HepG2 (cell line): ENCODE data around the gene BCORL1. TPM values are rescaled to one million over a fixed set of nuclear protein-coding genes. Genes with fewer than 3 reads are reported as not detected.
A peak's percentile ranks its signal among the peaks of the same experiment; 100 is the strongest.

Experiments
- ELF1 ChIP-seq: sonication (generic); formaldehyde crosslinking; IDR thresholded peaks from 2 replicates; pipeline ENCODE4 v1.4.0; 2020; ENCODE audit warnings: missing genetic modification reagents
- ETV5 ChIP-seq: IDR thresholded peaks from 2 replicates; pipeline ENCODE4 v1.6.1; 2018; ENCODE audit warnings: missing biosample characterization, missing genetic modification reagents, inconsistent platforms, borderline replicate concordance
- EZH2 ChIP-seq: conservative IDR thresholded peaks from 2 replicates; pipeline ENCODE4 v1.6.1; 2012; ENCODE audit warnings: mild to moderate bottlenecking, low read depth, low read length, moderate library complexity
- KAT8 ChIP-seq: IDR thresholded peaks from 2 replicates; pipeline ENCODE4 v1.6.1; 2016; ENCODE audit warnings: missing genetic modification reagents, missing compliant biosample characterization
- NR2F6 ChIP-seq, 2 experiments: IDR thresholded peaks; 2 replicates each; pipeline ENCODE4 v1.6.1; 2016; ENCODE audit warnings: antibody characterized with exemption in 1 of 2, mild to moderate bottlenecking in 1 of 2
- PITX1 ChIP-seq: sonication (generic); formaldehyde crosslinking; IDR thresholded peaks from 2 replicates; pipeline ENCODE4 v1.5.1; 2020; ENCODE audit warnings: mild to moderate bottlenecking, missing genetic modification reagents
- POLR2A ChIP-seq, 2 experiments: IDR thresholded peaks; 2 replicates each; pipeline ENCODE4 v1.6.1; 2011; ENCODE audit warnings: low read depth in 2 of 2, low read length in 2 of 2, mild to moderate bottlenecking in 1 of 2, moderate library complexity in 1 of 2; ENCODE audit not compliant: insufficient read depth in 1 of 2
- POLR2AphosphoS5 ChIP-seq: IDR thresholded peaks from 2 replicates; pipeline ENCODE4 v1.6.1; 2012; ENCODE audit warnings: low read depth, low read length
- SALL1 ChIP-seq: sonication (generic); formaldehyde crosslinking; IDR thresholded peaks from 2 replicates; pipeline ENCODE4 v1.8.0; 2022; ENCODE audit warnings: mild to moderate bottlenecking, missing genetic modification reagents
- SIX4 ChIP-seq: sonication (generic); formaldehyde crosslinking; IDR thresholded peaks from 2 replicates; pipeline ENCODE4 v1.4.0; 2020; ENCODE audit warnings: missing genetic modification reagents
- SP1 ChIP-seq, 2 experiments: fragments of 450-650 bp in 1 of 2; sonication (generic) in 1 of 2; formaldehyde crosslinking in 1 of 2; IDR thresholded peaks; 2 replicates each; pipeline versions ENCODE4 v1.4.0 to v1.6.1; 2016 to 2020; ENCODE audit warnings: missing genetic modification reagents in 1 of 2
- TEAD3 ChIP-seq: optimal IDR thresholded peaks from 2 replicates; pipeline ENCODE3; 2016; ENCODE audit warnings: borderline replicate concordance
- ZFX ChIP-seq: sonication (generic); formaldehyde crosslinking; IDR thresholded peaks from 2 replicates; pipeline ENCODE4 v1.4.0; 2020; ENCODE audit warnings: mild to moderate bottlenecking, low read depth, missing genetic modification reagents, moderate library complexity
- ZFY ChIP-seq: sonication (generic); formaldehyde crosslinking; IDR thresholded peaks from 2 replicates; pipeline ENCODE4 v1.4.0; 2020; ENCODE audit warnings: missing genetic modification reagents
- ZMYM4 ChIP-seq: sonication (generic); formaldehyde crosslinking; IDR thresholded peaks from 2 replicates; pipeline ENCODE4 v1.8.1; 2023; ENCODE audit warnings: mild to moderate bottlenecking, missing genetic modification reagents
- ZNF543 ChIP-seq: sonication (generic); formaldehyde crosslinking; IDR thresholded peaks from 2 replicates; pipeline ENCODE4 v1.4.0; 2020; ENCODE audit warnings: mild to moderate bottlenecking, missing genetic modification reagents
- ZNF546 ChIP-seq: sonication (generic); formaldehyde crosslinking; conservative IDR thresholded peaks from 2 replicates; pipeline ENCODE4 v1.8.1; 2023; ENCODE audit warnings: mild to moderate bottlenecking, missing genetic modification reagents
- polyA plus RNA-seq, 8 experiments: library from polyadenylated mRNA; depleted of rRNA in 3 of 8; stranded (reverse) in 7 of 8; unstranded in 1 of 8; fragments of >200 nt; fragmentation: Illumina TruSeq in 4 of 8; extraction: Trizol in 4 of 8; gene quantifications; 2 replicates each; pipeline versions ENCODE4 v1.2.1 to v1.2.3, GENCODE V29; 2011 to 2016; ENCODE audit warnings: low read depth in 4 of 8, missing spikeins in 1 of 8, mixed read lengths in 1 of 8; ENCODE audit not compliant: insufficient read depth in 1 of 8
- total RNA-seq, 5 experiments: library from RNA; depleted of rRNA; stranded (reverse); fragments of >200 nt; fragmentation: Illumina TruSeq; extraction: Trizol; gene quantifications; 2 replicates each; pipeline ENCODE4 v1.2.3, GENCODE V29; 2016; ENCODE audit warnings: low read depth in 1 of 5
- TF ChIP-seq, protein P1 (sequence below): sonication (generic); formaldehyde crosslinking; IDR thresholded peaks from 2 replicates; pipeline ENCODE4 v1.5.0; 2020; ENCODE audit warnings: mild to moderate bottlenecking, missing genetic modification reagents, borderline replicate concordance
- TF ChIP-seq, protein P2 (sequence below): IDR thresholded peaks from 2 replicates; pipeline ENCODE4 v1.6.1; 2018; ENCODE audit warnings: missing genetic modification reagents
- TF ChIP-seq, protein P3 (sequence below): sonication (generic); formaldehyde crosslinking; conservative IDR thresholded peaks from 2 replicates; pipeline ENCODE4 v1.8.1; 2023; ENCODE audit warnings: missing genetic modification reagents
- TF ChIP-seq, protein P4 (sequence below): sonication (generic); formaldehyde crosslinking; IDR thresholded peaks from 2 replicates; pipeline ENCODE4 v1.4.0; 2020; ENCODE audit warnings: mild to moderate bottlenecking, missing genetic modification reagents

The BCORL1 gene
- total and polyA plus RNA-seq, 2 of the 13 experiments (the other 11 are each of a cell fraction or from before 2014, with no cell fraction given) = 0.67 to 1.4 TPM

DNA sequence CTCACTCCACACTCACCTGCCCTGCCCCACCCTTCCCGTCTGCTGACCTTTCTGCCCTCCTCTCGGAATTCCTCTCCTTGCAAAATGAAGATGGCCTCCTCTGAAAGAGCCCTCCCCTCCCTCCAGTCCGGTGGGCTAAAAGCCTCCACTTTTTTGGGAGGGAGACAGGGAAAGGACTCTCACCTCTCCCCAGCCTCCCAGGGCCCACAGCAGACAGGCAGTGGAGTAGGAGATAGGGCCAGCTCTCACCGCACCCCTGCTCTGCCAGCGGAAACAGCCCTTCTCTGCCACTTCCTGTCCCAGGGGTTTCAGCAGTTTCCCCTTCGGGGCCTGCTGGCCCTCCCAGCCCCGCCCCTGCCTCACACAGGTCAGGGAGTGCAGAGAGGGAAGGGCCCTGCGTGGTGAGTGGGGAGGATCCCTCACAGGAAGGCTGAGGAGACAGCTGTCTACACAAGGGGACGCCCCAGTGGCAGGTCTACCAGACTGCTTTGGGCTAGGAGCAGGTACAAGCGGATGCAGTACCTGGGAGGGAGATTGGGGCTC, 109.6 kb downstream of the BCORL1 start (continued):
- TF ChIP-seq, protein P1, sequence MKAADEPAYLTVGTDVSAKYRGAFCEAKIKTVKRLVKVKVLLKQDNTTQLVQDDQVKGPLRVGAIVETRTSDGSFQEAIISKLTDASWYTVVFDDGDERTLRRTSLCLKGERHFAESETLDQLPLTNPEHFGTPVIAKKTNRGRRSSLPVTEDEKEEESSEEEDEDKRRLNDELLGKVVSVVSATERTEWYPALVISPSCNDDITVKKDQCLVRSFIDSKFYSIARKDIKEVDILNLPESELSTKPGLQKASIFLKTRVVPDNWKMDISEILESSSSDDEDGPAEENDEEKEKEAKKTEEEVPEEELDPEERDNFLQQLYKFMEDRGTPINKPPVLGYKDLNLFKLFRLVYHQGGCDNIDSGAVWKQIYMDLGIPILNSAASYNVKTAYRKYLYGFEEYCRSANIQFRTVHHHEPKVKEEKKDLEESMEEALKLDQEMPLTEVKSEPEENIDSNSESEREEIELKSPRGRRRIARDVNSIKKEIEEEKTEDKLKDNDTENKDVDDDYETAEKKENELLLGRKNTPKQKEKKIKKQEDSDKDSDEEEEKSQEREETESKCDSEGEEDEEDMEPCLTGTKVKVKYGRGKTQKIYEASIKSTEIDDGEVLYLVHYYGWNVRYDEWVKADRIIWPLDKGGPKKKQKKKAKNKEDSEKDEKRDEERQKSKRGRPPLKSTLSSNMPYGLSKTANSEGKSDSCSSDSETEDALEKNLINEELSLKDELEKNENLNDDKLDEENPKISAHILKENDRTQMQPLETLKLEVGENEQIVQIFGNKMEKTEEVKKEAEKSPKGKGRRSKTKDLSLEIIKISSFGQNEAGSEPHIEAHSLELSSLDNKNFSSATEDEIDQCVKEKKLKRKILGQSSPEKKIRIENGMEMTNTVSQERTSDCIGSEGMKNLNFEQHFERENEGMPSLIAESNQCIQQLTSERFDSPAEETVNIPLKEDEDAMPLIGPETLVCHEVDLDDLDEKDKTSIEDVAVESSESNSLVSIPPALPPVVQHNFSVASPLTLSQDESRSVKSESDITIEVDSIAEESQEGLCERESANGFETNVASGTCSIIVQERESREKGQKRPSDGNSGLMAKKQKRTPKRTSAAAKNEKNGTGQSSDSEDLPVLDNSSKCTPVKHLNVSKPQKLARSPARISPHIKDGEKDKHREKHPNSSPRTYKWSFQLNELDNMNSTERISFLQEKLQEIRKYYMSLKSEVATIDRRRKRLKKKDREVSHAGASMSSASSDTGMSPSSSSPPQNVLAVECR = peak; percentile 32; the same call in 1 of the 2 replicates
- TF ChIP-seq ELF1 (CRISPR knock-in tag) (peak; percentile 55), ZFX (CRISPR knock-in tag) (peak; percentile 37; the same call in 1 of the 2 replicates), NR2F6 (IDR thresholded peaks at IDR 0.05) (peak; percentile 44; the same call in 1 of the 2 replicates), NR2F6 (CRISPR knock-in tag; IDR thresholded peaks at IDR 0.05) (0 out of 2 replicates have a peak, but pooled peaks have one; percentile 24), EZH2 (no peak), SALL1 (CRISPR knock-in tag) (peak; percentile 33), ZFY (CRISPR knock-in tag) (peak; percentile 47; the same call in 1 of the 2 replicates), SP1 (IDR thresholded peaks at IDR 0.05) (no peak), SP1 (CRISPR knock-in tag; IDR thresholded peaks at IDR 0.05) (0 out of 2 replicates have a peak, but pooled peaks have one; percentile 16), POLR2A (IDR thresholded peaks at IDR 0.05; ENCODE audit: insufficient read depth in 1 of 2, low read depth in 2 of 2, low read length in 2 of 2) (peak; percentile 36 to 70; a peak in 3 of 4 replicates), TEAD3 (CRISPR knock-in tag) (peak; percentile 40), ZNF543 (CRISPR knock-in tag) (no peak), ZMYM4 (peak; percentile 27; the same call in 1 of the 2 replicates), KAT8 (CRISPR knock-in tag) (peak; percentile 33; the same call in 1 of the 2 replicates), POLR2AphosphoS5 (0 out of 2 replicates have a peak, but pooled peaks have one; percentile 30), ZNF546 (CRISPR knock-in tag) (no peak), PITX1 (CRISPR knock-in tag) (no peak), SIX4 (CRISPR knock-in tag) (no peak), ETV5 (peak; percentile 58; the same call in 1 of the 2 replicates)
- TF ChIP-seq, protein P2, sequence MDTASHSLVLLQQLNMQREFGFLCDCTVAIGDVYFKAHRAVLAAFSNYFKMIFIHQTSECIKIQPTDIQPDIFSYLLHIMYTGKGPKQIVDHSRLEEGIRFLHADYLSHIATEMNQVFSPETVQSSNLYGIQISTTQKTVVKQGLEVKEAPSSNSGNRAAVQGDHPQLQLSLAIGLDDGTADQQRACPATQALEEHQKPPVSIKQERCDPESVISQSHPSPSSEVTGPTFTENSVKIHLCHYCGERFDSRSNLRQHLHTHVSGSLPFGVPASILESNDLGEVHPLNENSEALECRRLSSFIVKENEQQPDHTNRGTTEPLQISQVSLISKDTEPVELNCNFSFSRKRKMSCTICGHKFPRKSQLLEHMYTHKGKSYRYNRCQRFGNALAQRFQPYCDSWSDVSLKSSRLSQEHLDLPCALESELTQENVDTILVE = no peak
- TF ChIP-seq, protein P3, sequence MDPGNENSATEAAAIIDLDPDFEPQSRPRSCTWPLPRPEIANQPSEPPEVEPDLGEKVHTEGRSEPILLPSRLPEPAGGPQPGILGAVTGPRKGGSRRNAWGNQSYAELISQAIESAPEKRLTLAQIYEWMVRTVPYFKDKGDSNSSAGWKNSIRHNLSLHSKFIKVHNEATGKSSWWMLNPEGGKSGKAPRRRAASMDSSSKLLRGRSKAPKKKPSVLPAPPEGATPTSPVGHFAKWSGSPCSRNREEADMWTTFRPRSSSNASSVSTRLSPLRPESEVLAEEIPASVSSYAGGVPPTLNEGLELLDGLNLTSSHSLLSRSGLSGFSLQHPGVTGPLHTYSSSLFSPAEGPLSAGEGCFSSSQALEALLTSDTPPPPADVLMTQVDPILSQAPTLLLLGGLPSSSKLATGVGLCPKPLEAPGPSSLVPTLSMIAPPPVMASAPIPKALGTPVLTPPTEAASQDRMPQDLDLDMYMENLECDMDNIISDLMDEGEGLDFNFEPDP (CRISPR knock-in tag) = no peak
- TF ChIP-seq, protein P4, sequence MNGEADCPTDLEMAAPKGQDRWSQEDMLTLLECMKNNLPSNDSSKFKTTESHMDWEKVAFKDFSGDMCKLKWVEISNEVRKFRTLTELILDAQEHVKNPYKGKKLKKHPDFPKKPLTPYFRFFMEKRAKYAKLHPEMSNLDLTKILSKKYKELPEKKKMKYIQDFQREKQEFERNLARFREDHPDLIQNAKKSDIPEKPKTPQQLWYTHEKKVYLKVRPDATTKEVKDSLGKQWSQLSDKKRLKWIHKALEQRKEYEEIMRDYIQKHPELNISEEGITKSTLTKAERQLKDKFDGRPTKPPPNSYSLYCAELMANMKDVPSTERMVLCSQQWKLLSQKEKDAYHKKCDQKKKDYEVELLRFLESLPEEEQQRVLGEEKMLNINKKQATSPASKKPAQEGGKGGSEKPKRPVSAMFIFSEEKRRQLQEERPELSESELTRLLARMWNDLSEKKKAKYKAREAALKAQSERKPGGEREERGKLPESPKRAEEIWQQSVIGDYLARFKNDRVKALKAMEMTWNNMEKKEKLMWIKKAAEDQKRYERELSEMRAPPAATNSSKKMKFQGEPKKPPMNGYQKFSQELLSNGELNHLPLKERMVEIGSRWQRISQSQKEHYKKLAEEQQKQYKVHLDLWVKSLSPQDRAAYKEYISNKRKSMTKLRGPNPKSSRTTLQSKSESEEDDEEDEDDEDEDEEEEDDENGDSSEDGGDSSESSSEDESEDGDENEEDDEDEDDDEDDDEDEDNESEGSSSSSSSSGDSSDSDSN = peak; percentile 32; the same call in 1 of the 2 replicates
